ENCODE results near the gene BMERB1. TPM values are rescaled to one million over a fixed set of nuclear protein-coding genes. Genes with fewer than 3 reads are reported as not detected.

BMERB1 gene
- polyA plus RNA-seq, 1 of the 3 experiments (the other 2 are of a cell fraction), result 33.9 TPM

GRCh38 chr16:15482748-15483298 is 48.4 kb downstream of the BMERB1 start:
- POLR2A ChIA-PET, result no interaction called here
- Histone ChIP-seq H2AFZ (ENCODE audit: low read depth) (no peak overlapping the region), H3K9ac (no peak overlapping the region), H3K36me3 (replicated peaks in 1 of 2; ENCODE audit: control insufficient read depth in 1 of 2, insufficient read depth in 2 of 2, low read length in 1 of 2) (no peaks in the 10 kb centered on the region), H3K79me2 (ENCODE audit: insufficient read depth) (peaks cover 3% of the 10 kb centered on the region; the same call in 1 of the 2 replicates), H3K9me2 (no peaks in the 10 kb centered on the region), H3K4me2 (no peak overlapping the region), H3K27me3 (ENCODE audit: insufficient read depth) (no peaks in the 10 kb centered on the region), H4K20me1 (ENCODE audit: insufficient read depth) (no peaks in the 10 kb centered on the region; the same call in 1 of the 2 replicates), H3K9me3 (no peaks in the 10 kb centered on the region), H3K4me1 (ENCODE audit: control insufficient read depth in 1 of 2, insufficient read depth in 2 of 2, low read depth in 1 of 2, low read length in 1 of 2) (peaks cover 5 to 7% of the 10 kb centered on the region in 2 experiments; a peak in 2 of 4 replicates), H3K4me3 (ENCODE audit: low read depth in 2 of 2, low read length in 1 of 2) (no peak overlapping the region), H3K27ac (ENCODE audit: low read depth in 2 of 2, low read length in 1 of 2) (0 out of 4 replicates have a peak overlapping the region, but pooled peaks of 1 of the 2 experiments have one; percentile 32), H3F3A (replicated peaks; ENCODE audit: insufficient read depth) (peaks cover 5% of the 10 kb centered on the region)
- WGBS (ENCODE audit: low lambda C conversion rate), result 93% methylated on average over 7 of the region's 7 CpGs
- CTCF ChIA-PET, result interaction anchor here (1.2 kb wide), 1 partner anchor 27 kb away, joined by 3 read pairs; no protein-coding TSS in a partner anchor
- DNase-seq, result no peak
- TF ChIP-seq MXI1 (IDR thresholded peaks at IDR 0.05; ENCODE audit: low read depth, low read length) (no peak), YY1 (IDR thresholded peaks at IDR 0.05; ENCODE audit: low read depth) (no peak), REST (IDR thresholded peaks at IDR 0.05; ENCODE audit: low read depth, low read length) (no peak), JUND (IDR thresholded peaks at IDR 0.05) (no peak), RAD21 (IDR thresholded peaks at IDR 0.05; ENCODE audit: low read length) (no peak), EZH2phosphoT487 (IDR thresholded peaks at IDR 0.05; ENCODE audit: borderline replicate concordance, low read depth) (no peak), RCOR1 (IDR thresholded peaks at IDR 0.05; ENCODE audit: low read length) (no peak), MEF2A (IDR thresholded peaks at IDR 0.05; ENCODE audit: borderline replicate concordance, low read depth) (no peak), FOSL2 (IDR thresholded peaks at IDR 0.05; ENCODE audit: borderline replicate concordance, low read depth) (no peak), GABPA (IDR thresholded peaks at IDR 0.05; ENCODE audit: low read depth) (no peak), CHD2 (IDR thresholded peaks at IDR 0.05; ENCODE audit: low read length, partially characterized antibody) (no peak), NFIC (IDR thresholded peaks at IDR 0.05; ENCODE audit: borderline replicate concordance) (no peak), RFX5 (IDR thresholded peaks at IDR 0.05; ENCODE audit: low read length) (no peak), TEAD4 (IDR thresholded peaks at IDR 0.05; ENCODE audit: borderline replicate concordance, insufficient read depth) (no peak), GATA2 (CRISPR knock-in tag; IDR thresholded peaks at IDR 0.05) (no peak), TCF12 (IDR thresholded peaks at IDR 0.05) (no peak), IRF3 (IDR thresholded peaks at IDR 0.05; ENCODE audit: low read depth, low read length) (no peak), ELF1 (IDR thresholded peaks at IDR 0.05) (no peak), NRF1 (IDR thresholded peaks at IDR 0.05; ENCODE audit: low read depth, low read length) (no peak)
- TF ChIP-seq, protein P1, sequence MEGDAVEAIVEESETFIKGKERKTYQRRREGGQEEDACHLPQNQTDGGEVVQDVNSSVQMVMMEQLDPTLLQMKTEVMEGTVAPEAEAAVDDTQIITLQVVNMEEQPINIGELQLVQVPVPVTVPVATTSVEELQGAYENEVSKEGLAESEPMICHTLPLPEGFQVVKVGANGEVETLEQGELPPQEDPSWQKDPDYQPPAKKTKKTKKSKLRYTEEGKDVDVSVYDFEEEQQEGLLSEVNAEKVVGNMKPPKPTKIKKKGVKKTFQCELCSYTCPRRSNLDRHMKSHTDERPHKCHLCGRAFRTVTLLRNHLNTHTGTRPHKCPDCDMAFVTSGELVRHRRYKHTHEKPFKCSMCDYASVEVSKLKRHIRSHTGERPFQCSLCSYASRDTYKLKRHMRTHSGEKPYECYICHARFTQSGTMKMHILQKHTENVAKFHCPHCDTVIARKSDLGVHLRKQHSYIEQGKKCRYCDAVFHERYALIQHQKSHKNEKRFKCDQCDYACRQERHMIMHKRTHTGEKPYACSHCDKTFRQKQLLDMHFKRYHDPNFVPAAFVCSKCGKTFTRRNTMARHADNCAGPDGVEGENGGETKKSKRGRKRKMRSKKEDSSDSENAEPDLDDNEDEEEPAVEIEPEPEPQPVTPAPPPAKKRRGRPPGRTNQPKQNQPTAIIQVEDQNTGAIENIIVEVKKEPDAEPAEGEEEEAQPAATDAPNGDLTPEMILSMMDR (IDR thresholded peaks at IDR 0.05), result no peak
